Neuron (in vitro differentiated cells): Measurements from ENCODE around the gene PTPRM.

Experiments
- H2AFZ ChIP-seq: one replicate; pipeline ENCODE4 v1.6.1; 2013; ENCODE audit warnings: low read depth, mild to moderate bottlenecking, inconsistent platforms, low read length, moderate library complexity
- H3K27me3 ChIP-seq: one replicate; pipeline ENCODE4 v1.6.1; 2013; ENCODE audit warnings: low read length; ENCODE audit not compliant: insufficient read depth
- H3K36me3 ChIP-seq: one replicate; pipeline ENCODE4 v1.6.1; 2013; ENCODE audit warnings: low read length; ENCODE audit not compliant: insufficient read depth
- H3K4me1 ChIP-seq: one replicate; pipeline ENCODE4 v1.6.1; 2013; ENCODE audit warnings: low read length; ENCODE audit not compliant: insufficient read depth
- H3K4me3 ChIP-seq: 2 replicates; pipeline ENCODE4 v1.5.1; 2013; ENCODE audit warnings: mild to moderate bottlenecking, low read length, moderate library complexity
- H3K9me3 ChIP-seq: one replicate; pipeline ENCODE4 v1.6.1; 2013; ENCODE audit warnings: low read length

PTPRM gene

GRCh38 chr18:7760967-7761948 is 194.1 kb downstream of the PTPRM start:
- H3K4me3 ChIP-seq = no peak overlapping the region

GRCh38 chr18:7764405-7764804 is 197.3 kb downstream of the PTPRM start:
- Histone ChIP-seq H3K4me3 (no peak overlapping the region), H3K27me3 (no peaks in the 10 kb centered on the region), H3K4me1 (no peaks in the 10 kb centered on the region), H3K36me3 (no peaks in the 10 kb centered on the region), H2AFZ (no peak overlapping the region), H3K9me3 (no peaks in the 10 kb centered on the region)

More at GRCh38 chr18:7760967-7761948, 194.1 kb downstream of the PTPRM start:
- no peaks in the 10 kb centered on the region for H3K9me3 ChIP-seq
- H3K4me1 ChIP-seq = no peaks in the 10 kb centered on the region
- H2AFZ ChIP-seq = no peak overlapping the region
- H3K27me3 ChIP-seq = no peaks in the 10 kb centered on the region
- no peaks in the 10 kb centered on the region for H3K36me3 ChIP-seq

- Histone ChIP-seq H2AFZ (no peak overlapping the region), H3K4me3 (no peak overlapping the region), H3K9me3 (no peaks in the 10 kb centered on the region), H3K36me3 (no peaks in the 10 kb centered on the region), H3K4me1 (no peaks in the 10 kb centered on the region), H3K27me3 (no peaks in the 10 kb centered on the region)
Measured at GRCh38 chr18:7766346-7766745, 199.2 kb downstream of the PTPRM start.

GRCh38 chr18:7766817-7767216 is 199.7 kb downstream of the PTPRM start:
- no peak overlapping the region for H2AFZ ChIP-seq
- peaks cover 5% of the 10 kb centered on the region for H3K4me1 ChIP-seq
- H3K4me3 ChIP-seq = no peak overlapping the region
- no peaks in the 10 kb centered on the region for H3K36me3 ChIP-seq
- H3K27me3 ChIP-seq = no peaks in the 10 kb centered on the region
- H3K9me3 ChIP-seq = no peaks in the 10 kb centered on the region

- Histone ChIP-seq H2AFZ (no peak overlapping the region), H3K4me3 (no peak overlapping the region)
Measured at GRCh38 chr18:7770908-7771307, 203.8 kb downstream of the PTPRM start.

GRCh38 chr18:7772510-7772888 is 205.4 kb downstream of the PTPRM start:
- H3K4me3 ChIP-seq = no peak overlapping the region
- H3K36me3 ChIP-seq = no peaks in the 10 kb centered on the region
- H3K9me3 ChIP-seq = no peaks in the 10 kb centered on the region
- no peak overlapping the region for H2AFZ ChIP-seq
- H3K27me3 ChIP-seq = no peaks in the 10 kb centered on the region
- H3K4me1 ChIP-seq = peaks cover 11% of the 10 kb centered on the region

More at GRCh38 chr18:7770908-7771307, 203.8 kb downstream of the PTPRM start:
- no peaks in the 10 kb centered on the region for H3K27me3 ChIP-seq
- peaks cover 11% of the 10 kb centered on the region for H3K4me1 ChIP-seq
- H3K9me3 ChIP-seq = no peaks in the 10 kb centered on the region
- no peaks in the 10 kb centered on the region for H3K36me3 ChIP-seq

- H3K9me3 ChIP-seq = no peaks in the 10 kb centered on the region
- H3K4me3 ChIP-seq = no peak overlapping the region
- H2AFZ ChIP-seq = no peak overlapping the region
- peaks cover 11% of the 10 kb centered on the region for H3K4me1 ChIP-seq
- no peaks in the 10 kb centered on the region for H3K36me3 ChIP-seq
- H3K27me3 ChIP-seq = no peaks in the 10 kb centered on the region
Measured at GRCh38 chr18:7772951-7773350, 205.8 kb downstream of the PTPRM start.

- H3K4me1 ChIP-seq = peaks cover 11% of the 10 kb centered on the region
- no peak overlapping the region for H2AFZ ChIP-seq
- no peaks in the 10 kb centered on the region for H3K27me3 ChIP-seq
- H3K36me3 ChIP-seq = no peaks in the 10 kb centered on the region
- H3K4me3 ChIP-seq = no peak overlapping the region
- no peaks in the 10 kb centered on the region for H3K9me3 ChIP-seq
Measured at GRCh38 chr18:7775128-7775527, 208.0 kb downstream of the PTPRM start.

- Histone ChIP-seq H3K4me3 (no peak overlapping the region), H3K27me3 (no peaks in the 10 kb centered on the region), H3K36me3 (no peaks in the 10 kb centered on the region), H3K9me3 (no peaks in the 10 kb centered on the region), H3K4me1 (peaks cover 11% of the 10 kb centered on the region), H2AFZ (no peak overlapping the region)
Measured at GRCh38 chr18:7775843-7776242, 208.7 kb downstream of the PTPRM start.

- Histone ChIP-seq H3K36me3 (no peaks in the 10 kb centered on the region), H2AFZ (no peak overlapping the region), H3K4me3 (no peak overlapping the region), H3K27me3 (no peaks in the 10 kb centered on the region), H3K9me3 (no peaks in the 10 kb centered on the region), H3K4me1 (no peaks in the 10 kb centered on the region)
Measured at GRCh38 chr18:7778181-7778580, 211.1 kb downstream of the PTPRM start.

GRCh38 chr18:7779211-7779610 is 212.1 kb downstream of the PTPRM start:
- Histone ChIP-seq H3K4me3 (no peak overlapping the region), H3K4me1 (no peaks in the 10 kb centered on the region), H3K27me3 (no peaks in the 10 kb centered on the region), H3K36me3 (no peaks in the 10 kb centered on the region), H2AFZ (no peak overlapping the region), H3K9me3 (no peaks in the 10 kb centered on the region)

GRCh38 chr18:7784171-7784570 is 217.1 kb downstream of the PTPRM start:
- no peaks in the 10 kb centered on the region for H3K9me3 ChIP-seq
- H3K36me3 ChIP-seq = no peaks in the 10 kb centered on the region
- peaks cover 7% of the 10 kb centered on the region for H3K4me1 ChIP-seq
- no peaks in the 10 kb centered on the region for H3K27me3 ChIP-seq
- H3K4me3 ChIP-seq = no peak overlapping the region
- no peak overlapping the region for H2AFZ ChIP-seq

- no peak overlapping the region for H2AFZ ChIP-seq
- no peaks in the 10 kb centered on the region for H3K36me3 ChIP-seq
- peaks cover 19% of the 10 kb centered on the region for H3K4me1 ChIP-seq
- H3K27me3 ChIP-seq = no peaks in the 10 kb centered on the region
- H3K9me3 ChIP-seq = no peaks in the 10 kb centered on the region
- no peak overlapping the region for H3K4me3 ChIP-seq
Measured at GRCh38 chr18:7786569-7786968, 219.5 kb downstream of the PTPRM start.
